Endodermal cell (in vitro differentiated cells): Measurements from ENCODE around the gene VPS41. TPM values are rescaled to one million over a fixed set of nuclear protein-coding genes. Genes with fewer than 3 reads are reported as not detected.

Experiments used
- DNase-seq: peaks from one replicate; pipeline ENCODE4 v3.0.0-alpha.2; 2017
- H3K27ac ChIP-seq: 2 replicates; pipeline ENCODE4 v1.5.1; 2013; ENCODE audit warnings: mild to moderate bottlenecking, low read depth, low read length, moderate library complexity
- H3K27me3 ChIP-seq: 2 replicates; pipeline ENCODE4 v1.6.1; 2013; ENCODE audit warnings: mild to moderate bottlenecking, low read length, moderate library complexity; ENCODE audit not compliant: insufficient read depth, control insufficient read depth, poor library complexity, severe bottlenecking
- H3K36me3 ChIP-seq: 2 replicates; pipeline ENCODE4 v1.7.0; 2013; ENCODE audit warnings: mild to moderate bottlenecking, low read length, moderate library complexity; ENCODE audit not compliant: control insufficient read depth, insufficient read depth
- H3K4me1 ChIP-seq: one replicate; pipeline ENCODE4 v1.7.0; 2013; ENCODE audit warnings: low read length; ENCODE audit not compliant: control insufficient read depth, insufficient read depth
- H3K4me3 ChIP-seq: 2 replicates; pipeline ENCODE4 v1.5.1; 2013; ENCODE audit warnings: mild to moderate bottlenecking, low read length, moderate library complexity
- H3K9ac ChIP-seq: 2 replicates; pipeline ENCODE4 v1.6.1; 2013; ENCODE audit warnings: mild to moderate bottlenecking, low read length, moderate library complexity; ENCODE audit not compliant: poor library complexity, severe bottlenecking; ENCODE audit errors: extremely low read depth
- H3K9me3 ChIP-seq: 2 replicates; pipeline ENCODE4 v1.6.1; 2013; ENCODE audit warnings: mild to moderate bottlenecking, low read length, moderate library complexity; ENCODE audit not compliant: control insufficient read depth
- H3K27ac Mint-ChIP-seq: 2 replicates; pipeline ENCODE4 v1.8.0; 2020; ENCODE audit warnings: mixed read lengths
- H3K27me3 Mint-ChIP-seq: 2 replicates; pipeline ENCODE4 v1.8.0; 2021; ENCODE audit warnings: mild to moderate bottlenecking, mixed read lengths; ENCODE audit not compliant: insufficient read depth
- H3K36me3 Mint-ChIP-seq: 2 replicates; pipeline ENCODE4 v1.8.0; 2020; ENCODE audit warnings: low read depth, mixed read lengths
- H3K4me1 Mint-ChIP-seq: 2 replicates; pipeline ENCODE4 v1.8.0; 2020; ENCODE audit warnings: mixed read lengths
- H3K4me3 Mint-ChIP-seq: 2 replicates; pipeline ENCODE4 v1.8.0; 2020; ENCODE audit warnings: mild to moderate bottlenecking, moderate library complexity, mixed read lengths
- H3K9me3 Mint-ChIP-seq: 2 replicates; pipeline ENCODE4 v1.8.0; 2020; ENCODE audit warnings: mild to moderate bottlenecking, mixed read lengths
- WGBS, 2 experiments: methylation state at CpG; one replicate each; pipeline versions ENCODE4 v1.1.5 to v1.1.7; 2013; ENCODE audit warnings: missing lambda C conversion rate in 2 of 2, mixed read lengths in 1 of 2; ENCODE audit not compliant: insufficient coverage in 1 of 2, insufficient read length in 1 of 2; 5-methylcytosine and 5-hydroxymethylcytosine counted together
- total RNA-seq, 2 donors: library from RNA; stranded (reverse); fragmentation: NEBNext Ultra II Directional in 1 of 2; extraction: Animal tissue kit (Norgen Biotek cat#: 25700) in 1 of 2; gene quantifications; 2 replicates in 1 of 2; 3 replicates in 1 of 2; pipeline ENCODE4 v1.2.1, GENCODE V29; 2021
- TF ChIP-seq, protein P1 (sequence below): fragments of 200-600 bp; sonication (generic); conservative IDR thresholded peaks from 2 replicates; pipeline ENCODE4 v1.5.0; 2021; ENCODE audit warnings: antibody characterized with exemption, mild to moderate bottlenecking

The VPS41 gene
- total RNA-seq, 2 donors from 2014 or later, result 77.1 to 78.0 TPM

GRCh38 chr7:38813768-38814167, 95.2 kb downstream of the VPS41 start:
- H3K27me3 Mint-ChIP-seq, result no peaks in the 10 kb centered on the region
- 75% methylated on average over 1 of the region's 1 CpG; no CpG with 5 or more reads in 1 of the 2 experiments for WGBS, 2 experiments
- peaks cover 20% of the 10 kb centered on the region for H3K36me3 Mint-ChIP-seq
- H3K4me1 Mint-ChIP-seq, result no peaks in the 10 kb centered on the region
- TF ChIP-seq, protein P1, sequence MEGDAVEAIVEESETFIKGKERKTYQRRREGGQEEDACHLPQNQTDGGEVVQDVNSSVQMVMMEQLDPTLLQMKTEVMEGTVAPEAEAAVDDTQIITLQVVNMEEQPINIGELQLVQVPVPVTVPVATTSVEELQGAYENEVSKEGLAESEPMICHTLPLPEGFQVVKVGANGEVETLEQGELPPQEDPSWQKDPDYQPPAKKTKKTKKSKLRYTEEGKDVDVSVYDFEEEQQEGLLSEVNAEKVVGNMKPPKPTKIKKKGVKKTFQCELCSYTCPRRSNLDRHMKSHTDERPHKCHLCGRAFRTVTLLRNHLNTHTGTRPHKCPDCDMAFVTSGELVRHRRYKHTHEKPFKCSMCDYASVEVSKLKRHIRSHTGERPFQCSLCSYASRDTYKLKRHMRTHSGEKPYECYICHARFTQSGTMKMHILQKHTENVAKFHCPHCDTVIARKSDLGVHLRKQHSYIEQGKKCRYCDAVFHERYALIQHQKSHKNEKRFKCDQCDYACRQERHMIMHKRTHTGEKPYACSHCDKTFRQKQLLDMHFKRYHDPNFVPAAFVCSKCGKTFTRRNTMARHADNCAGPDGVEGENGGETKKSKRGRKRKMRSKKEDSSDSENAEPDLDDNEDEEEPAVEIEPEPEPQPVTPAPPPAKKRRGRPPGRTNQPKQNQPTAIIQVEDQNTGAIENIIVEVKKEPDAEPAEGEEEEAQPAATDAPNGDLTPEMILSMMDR, result no peak
- no peak for DNase-seq
- H3K9me3 Mint-ChIP-seq, result peaks cover 4% of the 10 kb centered on the region
- Histone ChIP-seq H3K9me3 (peaks cover 32% of the 10 kb centered on the region), H3K4me1 (no peaks in the 10 kb centered on the region), H3K27me3 (no peaks in the 10 kb centered on the region), H3K36me3 (peaks cover 26% of the 10 kb centered on the region), H3K9ac (no peak overlapping the region), H3K27ac (no peak overlapping the region), H3K4me3 (no peak overlapping the region)
- no peak overlapping the region for H3K4me3 Mint-ChIP-seq
- no peak overlapping the region for H3K27ac Mint-ChIP-seq

- DNase-seq, result no peak
- Mint-ChIP-seq H3K27me3 (no peaks in the 10 kb centered on the region), H3K9me3 (no peaks in the 10 kb centered on the region), H3K4me1 (no peaks in the 10 kb centered on the region), H3K4me3 (no peak overlapping the region), H3K27ac (no peak overlapping the region), H3K36me3 (peaks cover 4% of the 10 kb centered on the region)
- H3K9ac ChIP-seq, result no peak overlapping the region
- H3K27me3 ChIP-seq, result no peaks in the 10 kb centered on the region
- H3K36me3 ChIP-seq, result peaks cover 4% of the 10 kb centered on the region
- no peak overlapping the region for H3K27ac ChIP-seq
- H3K4me3 ChIP-seq, result no peak overlapping the region
- TF ChIP-seq, protein P1, result no peak
- H3K9me3 ChIP-seq, result no peaks in the 10 kb centered on the region
- 88 to 91% methylated on average over 1 to 2 of the region's 2 CpGs for WGBS, 2 experiments
- no peaks in the 10 kb centered on the region for H3K4me1 ChIP-seq
Observed at GRCh38 chr7:38806912-38807311, 102.1 kb downstream of the VPS41 start.

- no peak for DNase-seq
- no peak overlapping the region for H3K4me3 Mint-ChIP-seq
- peaks cover 6% of the 10 kb centered on the region for H3K36me3 Mint-ChIP-seq
- H3K27me3 Mint-ChIP-seq, result no peaks in the 10 kb centered on the region
- Histone ChIP-seq H3K27ac (no peak overlapping the region), H3K36me3 (peaks cover 4% of the 10 kb centered on the region), H3K27me3 (no peaks in the 10 kb centered on the region), H3K9ac (no peak overlapping the region), H3K4me3 (no peak overlapping the region), H3K4me1 (no peaks in the 10 kb centered on the region), H3K9me3 (no peaks in the 10 kb centered on the region)
- H3K4me1 Mint-ChIP-seq, result peaks cover 7% of the 10 kb centered on the region
- no peaks in the 10 kb centered on the region for H3K9me3 Mint-ChIP-seq
- 77 to 81% methylated on average over 4 of the region's 4 CpGs for WGBS, 2 experiments
- TF ChIP-seq, protein P1, result no peak
- H3K27ac Mint-ChIP-seq, result no peak overlapping the region
Observed at GRCh38 chr7:38801786-38802185, 107.2 kb downstream of the VPS41 start.
